Liver (tissue), 9 donors: ENCODE results near the gene LRIT2. TPM values are rescaled to one million over a fixed set of nuclear protein-coding genes. Genes with fewer than 3 reads are reported as not detected.
A peak's percentile ranks its signal among the peaks of the same experiment; 100 is the strongest.

Experiments used
- DNase-seq: peaks from one replicate; pipeline ENCODE4 v3.0.0-alpha.2; 2017; ENCODE audit warnings: low spot score
- H3K27ac ChIP-seq, 2 donors: one replicate each; pipeline ENCODE4 v1.7.0; 2013; ENCODE audit warnings: inconsistent platforms in 2 of 2, low read length in 2 of 2, control low read depth in 1 of 2, low read depth in 1 of 2, mild to moderate bottlenecking in 1 of 2
- H3K27me3 ChIP-seq, 4 donors: one replicate each; pipeline versions ENCODE4 v1.6.1 to v1.7.0; 2013; ENCODE audit warnings: low read length in 3 of 4, inconsistent platforms in 1 of 4, mild to moderate bottlenecking in 1 of 4, moderate library complexity in 1 of 4; ENCODE audit not compliant: control insufficient read depth in 4 of 4, insufficient read depth in 4 of 4
- H3K36me3 ChIP-seq, 4 donors: one replicate each; pipeline versions ENCODE4 v1.6.1 to v1.7.0; 2013; ENCODE audit warnings: low read length in 3 of 4, mild to moderate bottlenecking in 3 of 4, low read depth in 1 of 4, moderate library complexity in 1 of 4; ENCODE audit not compliant: control insufficient read depth in 4 of 4, insufficient read depth in 3 of 4
- H3K4me1 ChIP-seq, 4 donors: one replicate each; pipeline versions ENCODE4 v1.6.1 to v1.7.0; 2013; ENCODE audit warnings: low read length in 3 of 4, mild to moderate bottlenecking in 3 of 4, moderate library complexity in 1 of 4; ENCODE audit not compliant: control insufficient read depth in 4 of 4, insufficient read depth in 4 of 4
- H3K4me3 ChIP-seq, 3 donors: one replicate each; pipeline versions ENCODE4 v1.6.1 to v1.7.0; 2013; ENCODE audit warnings: low read length in 3 of 3, control low read depth in 1 of 3, low read depth in 1 of 3, mild to moderate bottlenecking in 1 of 3
- H3K9ac ChIP-seq, 2 donors: one replicate each; pipeline ENCODE4 v1.7.0; 2013; ENCODE audit warnings: low read length in 2 of 2, mild to moderate bottlenecking in 2 of 2, moderate library complexity in 2 of 2, control low read depth in 1 of 2, low read depth in 1 of 2
- H3K9me3 ChIP-seq, 4 donors: one replicate each; pipeline versions ENCODE4 v1.6.1 to v1.7.0; 2013; ENCODE audit warnings: low read length in 3 of 4; ENCODE audit not compliant: control insufficient read depth in 4 of 4
- EGR1 ChIP-seq, 2 donors: IDR thresholded peaks; 2 replicates each; pipeline ENCODE4 v1.6.1; 2016 to 2018; ENCODE audit warnings: antibody characterized with exemption in 2 of 2, low read depth in 2 of 2
- FOXA1 ChIP-seq: IDR thresholded peaks from 2 replicates; pipeline ENCODE4 v1.6.1; 2016; ENCODE audit warnings: antibody characterized with exemption
- GABPA ChIP-seq, 2 donors: IDR thresholded peaks in 1 of 2; conservative IDR thresholded peaks in 1 of 2; 2 replicates each; pipeline ENCODE4 v1.6.1; 2016; ENCODE audit warnings: antibody characterized with exemption in 2 of 2, mild to moderate bottlenecking in 1 of 2, moderate library complexity in 1 of 2
- HNF4A ChIP-seq, 2 donors: conservative IDR thresholded peaks; 2 replicates each; pipeline ENCODE4 v1.6.1; 2016; ENCODE audit warnings: antibody characterized with exemption in 2 of 2, mild to moderate bottlenecking in 2 of 2
- JUND ChIP-seq, 2 donors: IDR thresholded peaks; 2 replicates each; pipeline ENCODE4 v1.6.1; 2016; ENCODE audit warnings: antibody characterized with exemption in 2 of 2
- NR2F2 ChIP-seq: IDR thresholded peaks from 2 replicates; pipeline ENCODE4 v1.6.1; 2016; ENCODE audit warnings: antibody characterized with exemption
- RAD21 ChIP-seq, 2 donors: IDR thresholded peaks; 2 replicates each; pipeline ENCODE4 v1.6.1; 2016; ENCODE audit warnings: antibody characterized with exemption in 2 of 2, mild to moderate bottlenecking in 2 of 2
- RXRA ChIP-seq, 2 donors: IDR thresholded peaks; 2 replicates each; pipeline ENCODE4 v1.6.1; 2017 to 2018; ENCODE audit warnings: antibody characterized with exemption in 2 of 2, mild to moderate bottlenecking in 1 of 2
- TAF1 ChIP-seq: conservative IDR thresholded peaks from 2 replicates; pipeline ENCODE4 v1.6.1; 2016; ENCODE audit warnings: antibody characterized with exemption, mild to moderate bottlenecking
- YY1 ChIP-seq: IDR thresholded peaks from 2 replicates; pipeline ENCODE4 v1.6.1; 2016; ENCODE audit warnings: antibody characterized with exemption, mild to moderate bottlenecking
- WGBS: extraction: QIAGEN DNeasy Blood & Tissue Kit; methylation state at CpG from one replicate; pipeline ENCODE4 v1.1.7; 2013; 5-methylcytosine and 5-hydroxymethylcytosine counted together
- polyA plus RNA-seq, 2 donors: library from polyadenylated mRNA; stranded (reverse) in 1 of 2; unstranded in 1 of 2; fragments of 200-250 nt in 1 of 2; fragments of >200 nt in 1 of 2; fragmentation: Nextera tagmentation in 1 of 2; extraction: Ambion mirVana in 1 of 2; gene quantifications; one replicate each; pipeline versions ENCODE4 v1.2.1 to v1.2.3, GENCODE V29; 2013 to 2015
- total RNA-seq, 2 donors: library from RNA; depleted of rRNA; stranded (reverse); fragments of >200 nt; gene quantifications; one replicate each; pipeline ENCODE4 v1.2.3, GENCODE V29; 2014
- TF ChIP-seq, protein P1 (sequence below): IDR thresholded peaks from 2 replicates; pipeline ENCODE4 v1.6.1; 2016; ENCODE audit warnings: antibody characterized with exemption
- TF ChIP-seq, protein P2 (sequence below): IDR thresholded peaks from 2 replicates; pipeline ENCODE4 v1.6.1; 2016; ENCODE audit warnings: antibody characterized with exemption
- TF ChIP-seq, protein P3 (sequence below): IDR thresholded peaks from 2 replicates; pipeline ENCODE4 v1.6.1; 2016; ENCODE audit warnings: antibody characterized with exemption
- TF ChIP-seq, protein P4 (sequence below): fragments of 150-350 bp; IDR thresholded peaks from 2 replicates; pipeline ENCODE4 v1.5.1; 2017; ENCODE audit warnings: improper control_type of control experiment, low read depth, low read length; ENCODE audit not compliant: missing input control
- donor health status: healthy.
- donor health status: healthy.
- donor health status: healthy.
- donor health status: healthy.
- donor health status: healthy.

The LRIT2 gene
- total and polyA plus RNA-seq, 4 donors, result not detected

DNA sequence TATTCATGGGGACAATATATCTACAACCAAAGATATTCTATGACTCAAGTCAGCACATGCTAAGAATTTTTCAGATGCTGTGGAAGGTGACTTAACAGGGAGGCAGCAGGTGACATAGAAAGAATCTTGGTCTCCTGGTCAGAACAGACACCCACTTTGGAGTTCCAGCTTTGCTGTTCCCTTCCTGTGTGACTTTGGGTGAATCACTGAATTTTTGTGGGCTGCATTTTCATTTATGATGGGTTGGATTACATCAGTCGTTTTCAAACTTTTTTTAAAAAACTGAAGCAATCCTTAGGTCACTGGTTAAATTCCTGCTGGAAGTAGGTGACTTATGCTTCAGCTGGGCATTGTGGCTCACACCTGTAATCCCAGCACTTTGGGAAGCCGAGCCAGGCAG lies 44.4 kb upstream of the LRIT2 start:
- no peaks in the 10 kb centered on the region for H3K9me3 ChIP-seq
- no peak overlapping the region for H3K9ac ChIP-seq
- no peak for DNase-seq
- no peaks in the 10 kb centered on the region for H3K4me1 ChIP-seq
- TF ChIP-seq RXRA (IDR thresholded peaks at IDR 0.05), result no peak
- no peak for TF ChIP-seq GABPA (IDR thresholded peaks at IDR 0.05 in 1 of 2, conservative IDR thresholded peaks at IDR 0.05 in 1 of 2)
- TF ChIP-seq YY1, result no peak
- no peak for TF ChIP-seq NR2F2
- no peak for TF ChIP-seq TAF1
- TF ChIP-seq, protein P1, sequence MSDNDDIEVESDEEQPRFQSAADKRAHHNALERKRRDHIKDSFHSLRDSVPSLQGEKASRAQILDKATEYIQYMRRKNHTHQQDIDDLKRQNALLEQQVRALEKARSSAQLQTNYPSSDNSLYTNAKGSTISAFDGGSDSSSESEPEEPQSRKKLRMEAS, result no peak
- TF ChIP-seq EGR1 (IDR thresholded peaks at IDR 0.05; ENCODE audit: low read depth in 2 of 2), result no peak
- no peak for TF ChIP-seq HNF4A (conservative IDR thresholded peaks at IDR 0.05)
- TF ChIP-seq JUND (IDR thresholded peaks at IDR 0.05), result no peak
- no peak for TF ChIP-seq FOXA1
- WGBS, result 59% methylated on average over 2 of the region's 2 CpGs
- H3K27me3 ChIP-seq, result peaks cover 0 to 3% (median 1%) of the 10 kb centered on the region in 4 donors
- H3K4me3 ChIP-seq, result no peak overlapping the region
- H3K36me3 ChIP-seq, result no peaks in the 10 kb centered on the region
- H3K27ac ChIP-seq, result no peak overlapping the region

DNA sequence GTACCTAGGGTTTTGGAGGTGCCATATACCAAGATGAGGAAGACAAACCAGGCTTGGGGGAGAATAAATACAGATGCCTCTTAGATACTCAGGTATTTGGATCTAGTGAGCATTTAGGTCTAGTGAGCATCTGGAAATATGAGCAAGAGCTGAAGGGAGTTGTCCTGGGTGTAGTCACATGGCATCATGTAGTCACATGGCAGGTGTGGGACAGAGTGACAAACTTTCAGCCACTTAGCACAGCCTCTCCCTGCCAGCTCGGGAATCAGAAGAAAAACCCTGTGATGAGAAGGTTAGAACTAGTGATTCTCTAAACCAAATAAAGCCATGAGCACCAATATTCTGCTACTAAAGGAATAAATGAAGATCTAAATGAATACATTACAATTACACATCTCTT lies 43.8 kb upstream of the LRIT2 start:
- H3K27me3 ChIP-seq, result peaks cover 0 to 3% (median 1%) of the 10 kb centered on the region in 4 donors
- H3K36me3 ChIP-seq, result no peaks in the 10 kb centered on the region
- WGBS, result 49% methylated on average over 1 of the region's 1 CpG
- no peak overlapping the region for H3K9ac ChIP-seq
- no peaks in the 10 kb centered on the region for H3K9me3 ChIP-seq
- H3K4me1 ChIP-seq, result no peaks in the 10 kb centered on the region
- no peak overlapping the region for H3K27ac ChIP-seq
- no peak for DNase-seq
- H3K4me3 ChIP-seq, result no peak overlapping the region
- TF ChIP-seq RAD21 (IDR thresholded peaks at IDR 0.05) (no peak), TAF1 (no peak), HNF4A (conservative IDR thresholded peaks at IDR 0.05) (no peak), RXRA (IDR thresholded peaks at IDR 0.05) (no peak)
- TF ChIP-seq, protein P2, sequence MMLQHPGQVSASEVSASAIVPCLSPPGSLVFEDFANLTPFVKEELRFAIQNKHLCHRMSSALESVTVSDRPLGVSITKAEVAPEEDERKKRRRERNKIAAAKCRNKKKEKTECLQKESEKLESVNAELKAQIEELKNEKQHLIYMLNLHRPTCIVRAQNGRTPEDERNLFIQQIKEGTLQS, result no peak
- TF ChIP-seq, protein P3, sequence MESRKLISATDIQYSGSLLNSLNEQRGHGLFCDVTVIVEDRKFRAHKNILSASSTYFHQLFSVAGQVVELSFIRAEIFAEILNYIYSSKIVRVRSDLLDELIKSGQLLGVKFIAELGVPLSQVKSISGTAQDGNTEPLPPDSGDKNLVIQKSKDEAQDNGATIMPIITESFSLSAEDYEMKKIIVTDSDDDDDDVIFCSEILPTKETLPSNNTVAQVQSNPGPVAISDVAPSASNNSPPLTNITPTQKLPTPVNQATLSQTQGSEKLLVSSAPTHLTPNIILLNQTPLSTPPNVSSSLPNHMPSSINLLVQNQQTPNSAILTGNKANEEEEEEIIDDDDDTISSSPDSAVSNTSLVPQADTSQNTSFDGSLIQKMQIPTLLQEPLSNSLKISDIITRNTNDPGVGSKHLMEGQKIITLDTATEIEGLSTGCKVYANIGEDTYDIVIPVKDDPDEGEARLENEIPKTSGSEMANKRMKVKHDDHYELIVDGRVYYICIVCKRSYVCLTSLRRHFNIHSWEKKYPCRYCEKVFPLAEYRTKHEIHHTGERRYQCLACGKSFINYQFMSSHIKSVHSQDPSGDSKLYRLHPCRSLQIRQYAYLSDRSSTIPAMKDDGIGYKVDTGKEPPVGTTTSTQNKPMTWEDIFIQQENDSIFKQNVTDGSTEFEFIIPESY, result no peak
- TF ChIP-seq, protein P4, sequence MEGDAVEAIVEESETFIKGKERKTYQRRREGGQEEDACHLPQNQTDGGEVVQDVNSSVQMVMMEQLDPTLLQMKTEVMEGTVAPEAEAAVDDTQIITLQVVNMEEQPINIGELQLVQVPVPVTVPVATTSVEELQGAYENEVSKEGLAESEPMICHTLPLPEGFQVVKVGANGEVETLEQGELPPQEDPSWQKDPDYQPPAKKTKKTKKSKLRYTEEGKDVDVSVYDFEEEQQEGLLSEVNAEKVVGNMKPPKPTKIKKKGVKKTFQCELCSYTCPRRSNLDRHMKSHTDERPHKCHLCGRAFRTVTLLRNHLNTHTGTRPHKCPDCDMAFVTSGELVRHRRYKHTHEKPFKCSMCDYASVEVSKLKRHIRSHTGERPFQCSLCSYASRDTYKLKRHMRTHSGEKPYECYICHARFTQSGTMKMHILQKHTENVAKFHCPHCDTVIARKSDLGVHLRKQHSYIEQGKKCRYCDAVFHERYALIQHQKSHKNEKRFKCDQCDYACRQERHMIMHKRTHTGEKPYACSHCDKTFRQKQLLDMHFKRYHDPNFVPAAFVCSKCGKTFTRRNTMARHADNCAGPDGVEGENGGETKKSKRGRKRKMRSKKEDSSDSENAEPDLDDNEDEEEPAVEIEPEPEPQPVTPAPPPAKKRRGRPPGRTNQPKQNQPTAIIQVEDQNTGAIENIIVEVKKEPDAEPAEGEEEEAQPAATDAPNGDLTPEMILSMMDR, result no peak

DNA sequence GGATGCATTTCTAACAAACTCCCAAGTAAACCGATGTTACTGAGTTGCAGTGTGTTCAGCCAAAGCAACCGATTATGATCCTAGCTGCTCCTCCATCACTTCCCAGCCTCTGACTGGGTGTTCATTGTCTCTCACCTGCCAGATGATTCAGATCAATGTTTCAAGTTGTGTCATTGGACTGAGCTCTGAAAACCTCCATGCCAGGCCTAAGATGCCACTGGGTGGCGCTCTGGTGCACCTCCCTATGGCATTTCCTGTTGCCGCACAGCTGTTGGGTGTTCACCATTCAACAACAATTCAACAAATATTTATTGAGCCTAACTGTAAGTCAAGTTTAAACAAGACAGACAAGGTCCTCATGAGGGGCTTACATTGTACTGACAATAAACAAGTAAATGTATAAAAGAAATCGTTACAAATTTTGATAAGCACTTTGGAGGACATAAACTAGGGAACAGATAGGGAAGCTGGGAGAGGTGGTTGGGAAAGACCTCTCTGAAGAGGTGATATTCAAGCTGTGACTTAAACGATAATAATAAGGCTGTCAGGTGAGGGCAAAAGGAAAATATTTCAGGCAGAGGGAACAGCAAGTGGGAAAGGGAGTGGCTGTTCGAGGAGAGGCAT lies 42.3 kb upstream of the LRIT2 start:
- TF ChIP-seq, protein P4, result peak; percentile 26
- TF ChIP-seq RAD21 (IDR thresholded peaks at IDR 0.05), result peak; percentile 39 to 72
- no peak for TF ChIP-seq HNF4A (conservative IDR thresholded peaks at IDR 0.05)
- H3K9me3 ChIP-seq, result no peaks in the 10 kb centered on the region
- no peak for DNase-seq
- H3K27ac ChIP-seq, result no peak overlapping the region
- H3K4me3 ChIP-seq, result no peak overlapping the region
- no peaks in the 10 kb centered on the region for H3K36me3 ChIP-seq
- 31% methylated on average over 7 of the region's 7 CpGs for WGBS
- no peaks in the 10 kb centered on the region for H3K4me1 ChIP-seq
- peaks cover 0 to 3% (median 0%) of the 10 kb centered on the region in 4 donors for H3K27me3 ChIP-seq
- H3K9ac ChIP-seq, result no peak overlapping the region
